ENCODE data around the gene STK39.

Gene STK39

GRCh38 chr2:168241746-168242145, 5.6 kb downstream of the STK39 start:
- DNase-seq = no peak

- DNase-seq = no peak
These were observed 6.2 kb downstream of the STK39 start for GRCh38 chr2:168241208-168241607.

- no peak for DNase-seq
These were observed 8.1 kb downstream of the STK39 start for GRCh38 chr2:168239281-168239680.

GRCh38 chr2:168237741-168238140, 9.7 kb downstream of the STK39 start:
- DNase-seq = no peak

GRCh38 chr2:168234407-168235085, 12.8 kb downstream of the STK39 start:
- no peak for DNase-seq

GRCh38 chr2:168233726-168234406, 13.5 kb downstream of the STK39 start:
- DNase-seq = no peak

- DNase-seq = no peak
These were observed 14.2 kb downstream of the STK39 start for GRCh38 chr2:168233166-168233565.

- no peak for DNase-seq
These were observed 15.7 kb downstream of the STK39 start for GRCh38 chr2:168231609-168232241.

- DNase-seq = no peak
These were observed 17.0 kb downstream of the STK39 start for GRCh38 chr2:168230389-168230788.

GRCh38 chr2:168224346-168224745, 23.0 kb downstream of the STK39 start:
- no peak for DNase-seq

GRCh38 chr2:168222088-168222487, 25.3 kb downstream of the STK39 start:
- DNase-seq = no peak

GRCh38 chr2:168220965-168221819, 26.2 kb downstream of the STK39 start:
- DNase-seq = no peak

- DNase-seq = no peak
These were observed 29.5 kb downstream of the STK39 start for GRCh38 chr2:168217920-168218319.

- no peak for DNase-seq
These were observed 30.9 kb downstream of the STK39 start for GRCh38 chr2:168216351-168217005.

GRCh38 chr2:168215813-168216212, 31.6 kb downstream of the STK39 start:
- DNase-seq = no peak

- no peak for DNase-seq
These were observed 34.5 kb downstream of the STK39 start for GRCh38 chr2:168212866-168213265.

- no peak for DNase-seq
These were observed 35.2 kb downstream of the STK39 start for GRCh38 chr2:168212167-168212566.

GRCh38 chr2:168211664-168212163, 35.7 kb downstream of the STK39 start:
- DNase-seq = peak; percentile 18

- DNase-seq = peak; percentile 75
These were observed 36.4 kb downstream of the STK39 start for GRCh38 chr2:168210895-168211570.

GRCh38 chr2:168210216-168210894, 37.0 kb downstream of the STK39 start:
- peak; percentile 42 for DNase-seq

GRCh38 chr2:168208652-168209051, 38.7 kb downstream of the STK39 start:
- peak; percentile 73 for DNase-seq
